Thoracic aorta (tissue), 2 donors: ENCODE data around the gene CCL5. TPM values are rescaled to one million over a fixed set of nuclear protein-coding genes. Genes with fewer than 3 reads are reported as not detected.

Source experiments
- ATAC-seq: fragments of 150-250 bp; one replicate; pipeline ENCODE4 v1.8.0; 2017; ENCODE audit warnings: low read depth; ENCODE audit not compliant: insufficient number of reproducible peaks, low FRiP score
- DNase-seq: peaks from one replicate; pipeline ENCODE4 v3.0.0-alpha.2; 2020; ENCODE audit warnings: low spot score
- H3K27ac ChIP-seq, 2 donors: fragments of 200-600 bp; sonication (generic); 1 replicate in 1 of 2; 2 replicates in 1 of 2; pipeline ENCODE4 v1.5.1; 2016; ENCODE audit warnings: mild to moderate bottlenecking in 2 of 2, moderate library complexity in 2 of 2
- H3K27me3 ChIP-seq: fragments of 200-600 bp; sonication (generic); replicated peaks from 2 replicates; pipeline ENCODE4 v1.6.0; 2016; ENCODE audit warnings: mild to moderate bottlenecking; ENCODE audit not compliant: insufficient read depth
- H3K36me3 ChIP-seq: fragments of 200-600 bp; sonication (generic); one replicate; pipeline ENCODE4 v1.5.1; 2016
- H3K4me1 ChIP-seq, 2 donors: fragments of 200-600 bp; sonication (generic); 1 replicate in 1 of 2; 2 replicates in 1 of 2; pipeline versions ENCODE4 v1.5.1 to v1.6.0; 2016; ENCODE audit warnings: low read depth in 2 of 2, mild to moderate bottlenecking in 1 of 2; ENCODE audit not compliant: control insufficient read depth in 1 of 2
- H3K4me3 ChIP-seq: fragments of 200-600 bp; sonication (generic); 2 replicates; pipeline ENCODE4 v1.5.1; 2016; ENCODE audit warnings: mild to moderate bottlenecking
- H3K9me3 ChIP-seq: fragments of 200-600 bp; sonication (generic); 2 replicates; pipeline ENCODE4 v1.5.1; 2016
- CTCF ChIP-seq: fragments of 200-600 bp; sonication (generic); IDR thresholded peaks from one replicate; pipeline ENCODE4 v1.5.1; 2019; ENCODE audit warnings: antibody characterized with exemption
- total RNA-seq, 2 donors: library from RNA; depleted of rRNA; stranded (reverse); fragments of >200 nt; gene quantifications; one replicate each; pipeline versions ENCODE4 v1.1.0 to v1.2.3, GENCODE V29; 2016

Gene CCL5
- total RNA-seq, 2 donors from 2014 or later = 6.2 to 7.1 TPM

GRCh38 chr17:35868737-35869136, 11.4 kb downstream of the CCL5 start, which contains the start of gene HEATR9:
Gene HEATR9, minus strand, starts transcription at chr17:35868891. Its CDS starts 149 bp downstream, at chr17:35868742.
- Histone ChIP-seq H3K36me3 (no peaks in the 10 kb centered on the region), H3K27ac (no peak within 1 kb of the TSS), H3K27me3 (no peaks in the 10 kb centered on the region), H3K9me3 (no peaks in the 10 kb centered on the region), H3K4me1 (peaks cover 6 to 14% of the 10 kb centered on the region in 2 donors), H3K4me3 (no peak within 1 kb of the TSS)
- DNase-seq (no peak), ATAC-seq (no peak)
- TF ChIP-seq CTCF = no peak

GRCh38 chr17:35867574-35867973, 12.6 kb downstream of the CCL5 start:
- H3K4me1 ChIP-seq = peaks cover 6 to 14% of the 10 kb centered on the region in 2 donors
- DNase-seq (no peak), ATAC-seq (no peak)
- no peaks in the 10 kb centered on the region for H3K27me3 ChIP-seq
- H3K36me3 ChIP-seq = no peaks in the 10 kb centered on the region
- no peak overlapping the region for H3K4me3 ChIP-seq
- no peak for TF ChIP-seq CTCF
- no peaks in the 10 kb centered on the region for H3K9me3 ChIP-seq
- H3K27ac ChIP-seq = no peak overlapping the region

- Histone ChIP-seq H3K27me3 (no peaks in the 10 kb centered on the region), H3K27ac (no peak overlapping the region), H3K4me1 (peaks cover 6 to 14% of the 10 kb centered on the region in 2 donors), H3K4me3 (no peak overlapping the region), H3K36me3 (no peaks in the 10 kb centered on the region), H3K9me3 (no peaks in the 10 kb centered on the region)
- ATAC-seq (no peak), DNase-seq (no peak)
- no peak for TF ChIP-seq CTCF
These were observed 13.7 kb downstream of the CCL5 start for GRCh38 chr17:35866341-35866950.

- no peak for ATAC-seq
- Histone ChIP-seq H3K4me1 (peaks cover 6 to 14% of the 10 kb centered on the region in 2 donors), H3K36me3 (no peaks in the 10 kb centered on the region), H3K27ac (no peak overlapping the region), H3K4me3 (no peak overlapping the region), H3K27me3 (no peaks in the 10 kb centered on the region), H3K9me3 (no peaks in the 10 kb centered on the region)
- DNase-seq = no peak
- no peak for TF ChIP-seq CTCF
These were observed 14.5 kb downstream of the CCL5 start for GRCh38 chr17:35865412-35866340.

- no peaks in the 10 kb centered on the region for H3K36me3 ChIP-seq
- DNase-seq (no peak), ATAC-seq (no peak)
- peaks cover 6 to 14% of the 10 kb centered on the region in 2 donors for H3K4me1 ChIP-seq
- TF ChIP-seq CTCF = no peak
- H3K4me3 ChIP-seq = no peak overlapping the region
- H3K9me3 ChIP-seq = no peaks in the 10 kb centered on the region
- H3K27me3 ChIP-seq = no peaks in the 10 kb centered on the region
- H3K27ac ChIP-seq = no peak overlapping the region
These were observed 15.3 kb downstream of the CCL5 start for GRCh38 chr17:35864853-35865252.
